ENCODE results near the gene SAMHD1. TPM values are rescaled to one million over a fixed set of nuclear protein-coding genes. Genes with fewer than 3 reads are reported as not detected.

The SAMHD1 gene
- total and polyA plus RNA-seq, 9 of the 15 experiments (the other 6 are each of a cell fraction or from before 2014, with no cell fraction given) = 6.8 to 20.4 (median 14.8) TPM

GRCh38 chr20:36890586-36890985, 60.9 kb downstream of the SAMHD1 start:
- no peak for FAIRE-seq
- POLR2A ChIA-PET = no interaction called here

More at GRCh38 chr20:36890586-36890985, 60.9 kb downstream of the SAMHD1 start:
- 51% methylated on average over 9 of the region's 9 CpGs for whole genome bisulfite sequencing (ENCODE audit: insufficient coverage, low coverage, missing lambda C conversion rate)
- CTCF ChIA-PET (ENCODE audit: low intra/inter-chr PET ratio) = no interaction called here
- intact Hi-C loops (cut with micrococcal nuclease) = no loop called here
- no peaks in the 10 kb centered on the region for H3K9me3 ChIP-seq (replicated peaks; ENCODE audit: control insufficient read depth, insufficient read depth, low read depth, low read length)
- no peaks in the 10 kb centered on the region for H4K20me1 ChIP-seq (replicated peaks; ENCODE audit: control insufficient read depth, insufficient read depth, low read length)
- H3K27me3 ChIP-seq (ENCODE audit: control insufficient read depth in 2 of 2, insufficient read depth in 2 of 2, low read length in 2 of 2) = no peaks in the 10 kb centered on the region
- H3K4me1 ChIP-seq (replicated peaks in 1 of 2; ENCODE audit: control insufficient read depth in 2 of 2, insufficient read depth in 2 of 2, low read length in 2 of 2) = peaks cover 0 to 7% of the 10 kb centered on the region in 2 experiments; a peak in 2 of 5 replicates
- no peak overlapping the region for H3K4me3 ChIP-seq
- H3K36me3 ChIP-seq (ENCODE audit: control insufficient read depth, insufficient read depth, low read length) = peaks cover 5% of the 10 kb centered on the region; the same call in 2 of the 3 replicates
- no peak for ATAC-seq
- no TSS peak for BruUV-seq (replicated peaks)
- H3K27ac ChIP-seq (ENCODE audit: extremely low read depth, low read depth, low read length) = no peak overlapping the region
- H3K79me2 ChIP-seq (ENCODE audit: control insufficient read depth, insufficient read depth, low read length) = no peaks in the 10 kb centered on the region
- H2AFZ ChIP-seq (ENCODE audit: low read depth, low read length) = no peak overlapping the region
- no peak for TF ChIP-seq ARID2 (IDR thresholded peaks at IDR 0.05)
- no peak for TF ChIP-seq NFXL1 (CRISPR knock-in tag; IDR thresholded peaks at IDR 0.05)
- no peak for TF ChIP-seq DACH1 (IDR thresholded peaks at IDR 0.05; ENCODE audit: partially characterized antibody)
- no peak for TF ChIP-seq NEUROD1 (IDR thresholded peaks at IDR 0.05; ENCODE audit: borderline replicate concordance, low read depth, low read length, partially characterized antibody)
- TF ChIP-seq HNRNPLL (IDR thresholded peaks at IDR 0.05; ENCODE audit: low read depth, low read length, poor library complexity, severe bottlenecking) = no peak
- TF ChIP-seq ZNF639 (CRISPR knock-in tag; conservative IDR thresholded peaks at IDR 0.05 in 1 of 2, IDR thresholded peaks at IDR 0.05 in 1 of 2) = no peak
- TF ChIP-seq ZNF174 (CRISPR knock-in tag; IDR thresholded peaks at IDR 0.05) = no peak
- TF ChIP-seq BRF1 (IDR thresholded peaks at IDR 0.05; ENCODE audit: borderline replicate concordance, extremely low read depth, insufficient read length) = no peak
- no peak overlapping the region for H3K9ac ChIP-seq (ENCODE audit: insufficient read depth in 1 of 2, low read depth in 2 of 2, low read length in 2 of 2)
- H3K9me1 ChIP-seq (ENCODE audit: control insufficient read depth, insufficient read depth, low read length) = no peaks in the 10 kb centered on the region
- in situ Hi-C loops (cut with MboI) = no loop called here
- DNase-seq (ENCODE audit: extremely low read depth in 1 of 4, low spot score in 3 of 4) = no peak
- H3K4me2 ChIP-seq (ENCODE audit: insufficient read depth, low read length) = no peak overlapping the region

Measured in K562 (cell line).